ENCODE measurements around the gene INTS1.

Gene INTS1

GRCh38 chr7:1503390-1503789 is 799 bp downstream of the INTS1 start:
- in situ Hi-C loops (cut with HindIII; ENCODE audit: low pct_unique_long_range_greater_than_20kb, low sequenced_read_pairs): no loop called here

GRCh38 chr7:1502845-1503244 is 1.3 kb downstream of the INTS1 start:
- DNase-seq (ENCODE audit: low read depth in 1 of 2, low spot score in 1 of 2): no peak
- in situ Hi-C loops (cut with HindIII; ENCODE audit: low pct_unique_long_range_greater_than_20kb, low sequenced_read_pairs): no loop called here
- TF ChIP-seq JUND (IDR thresholded peaks at IDR 0.05; ENCODE audit: low read depth): no peak

More at GRCh38 chr7:1503390-1503789, 799 bp downstream of the INTS1 start:
- DNase-seq (ENCODE audit: low read depth in 1 of 2, low spot score in 1 of 2): no peak
- TF ChIP-seq JUND (IDR thresholded peaks at IDR 0.05; ENCODE audit: low read depth): no peak

GRCh38 chr7:1501487-1502270 is 2.5 kb downstream of the INTS1 start:
- no peak for DNase-seq (ENCODE audit: low read depth in 1 of 2, low spot score in 1 of 2)
- in situ Hi-C loops (cut with HindIII; ENCODE audit: low pct_unique_long_range_greater_than_20kb, low sequenced_read_pairs): no loop called here
- TF ChIP-seq JUND (IDR thresholded peaks at IDR 0.05; ENCODE audit: low read depth): no peak

DNA sequence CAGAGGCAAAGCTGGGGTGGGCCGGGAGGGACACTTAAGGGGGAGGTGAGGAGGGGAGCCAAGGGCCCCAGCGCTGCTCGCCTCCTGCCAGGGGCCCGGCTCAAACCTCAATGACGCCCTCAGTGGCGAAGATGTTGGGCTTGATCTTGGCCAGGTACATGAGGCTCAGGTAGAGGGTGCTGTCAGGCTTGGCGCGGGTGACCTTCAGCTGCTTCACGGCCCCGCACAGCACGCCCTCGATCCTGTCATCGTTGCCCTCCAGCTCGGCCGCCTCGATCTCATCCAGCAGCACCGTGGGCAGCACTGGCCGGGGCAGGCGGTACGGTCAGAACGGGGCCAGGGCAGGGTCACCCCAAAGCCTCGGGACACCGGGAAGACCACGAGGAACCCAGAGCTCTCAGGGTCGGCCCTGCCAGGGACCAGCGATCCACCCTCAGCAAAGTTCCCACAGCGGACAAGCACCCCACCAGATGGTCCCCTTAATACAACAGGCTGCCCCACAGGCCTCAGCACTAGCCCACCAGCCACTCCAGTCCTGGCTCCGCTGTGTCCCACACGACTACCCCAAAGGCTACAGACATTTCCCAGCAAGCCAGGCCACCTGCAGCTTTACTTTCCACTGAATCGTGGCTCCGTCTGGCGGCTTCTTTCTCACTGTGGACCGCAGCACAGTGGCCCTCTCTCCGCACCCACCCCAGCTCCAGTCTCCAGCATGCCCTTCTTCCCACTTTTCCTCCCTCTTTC is 4.0 kb downstream of the INTS1 start:
- no peak for DNase-seq (ENCODE audit: low read depth in 1 of 2, low spot score in 1 of 2)
- TF ChIP-seq JUND (IDR thresholded peaks at IDR 0.05; ENCODE audit: low read depth): no peak
- in situ Hi-C loops (cut with HindIII; ENCODE audit: low pct_unique_long_range_greater_than_20kb, low sequenced_read_pairs): no loop called here

DNA sequence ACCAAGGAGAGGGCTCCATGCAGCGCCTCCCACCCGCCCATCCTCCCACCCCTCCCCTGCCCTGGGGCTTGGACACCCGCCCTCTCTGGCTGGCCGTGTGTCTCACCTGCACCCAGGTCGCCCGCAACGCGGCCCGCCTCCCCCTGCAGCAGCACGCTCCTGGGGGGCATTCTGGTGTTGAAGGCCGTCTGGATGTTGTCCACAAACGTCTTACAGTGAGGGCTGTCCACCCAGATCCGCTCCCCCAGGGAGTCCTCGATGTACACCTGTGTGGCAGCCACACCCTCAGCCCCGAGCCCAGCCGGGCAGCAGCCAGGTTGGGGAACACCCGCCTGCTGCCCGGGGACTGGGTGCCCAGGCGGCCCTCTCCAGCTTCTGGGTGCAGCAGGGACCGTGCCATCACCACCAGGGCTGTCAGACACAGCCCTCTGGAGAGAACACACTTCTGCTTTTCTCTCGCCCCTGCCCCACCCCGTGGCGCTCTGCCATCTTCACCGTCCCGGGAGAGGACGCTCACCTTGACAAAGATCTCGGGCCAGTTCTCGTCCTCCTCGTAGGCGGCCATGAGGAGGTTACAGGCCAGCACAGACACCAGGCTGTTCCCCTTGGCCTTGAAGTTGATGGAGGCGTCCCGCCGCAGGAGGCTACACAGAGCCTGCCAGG is 4.7 kb downstream of the INTS1 start:
- in situ Hi-C loops (cut with HindIII; ENCODE audit: low pct_unique_long_range_greater_than_20kb, low sequenced_read_pairs): no loop called here

DNA sequence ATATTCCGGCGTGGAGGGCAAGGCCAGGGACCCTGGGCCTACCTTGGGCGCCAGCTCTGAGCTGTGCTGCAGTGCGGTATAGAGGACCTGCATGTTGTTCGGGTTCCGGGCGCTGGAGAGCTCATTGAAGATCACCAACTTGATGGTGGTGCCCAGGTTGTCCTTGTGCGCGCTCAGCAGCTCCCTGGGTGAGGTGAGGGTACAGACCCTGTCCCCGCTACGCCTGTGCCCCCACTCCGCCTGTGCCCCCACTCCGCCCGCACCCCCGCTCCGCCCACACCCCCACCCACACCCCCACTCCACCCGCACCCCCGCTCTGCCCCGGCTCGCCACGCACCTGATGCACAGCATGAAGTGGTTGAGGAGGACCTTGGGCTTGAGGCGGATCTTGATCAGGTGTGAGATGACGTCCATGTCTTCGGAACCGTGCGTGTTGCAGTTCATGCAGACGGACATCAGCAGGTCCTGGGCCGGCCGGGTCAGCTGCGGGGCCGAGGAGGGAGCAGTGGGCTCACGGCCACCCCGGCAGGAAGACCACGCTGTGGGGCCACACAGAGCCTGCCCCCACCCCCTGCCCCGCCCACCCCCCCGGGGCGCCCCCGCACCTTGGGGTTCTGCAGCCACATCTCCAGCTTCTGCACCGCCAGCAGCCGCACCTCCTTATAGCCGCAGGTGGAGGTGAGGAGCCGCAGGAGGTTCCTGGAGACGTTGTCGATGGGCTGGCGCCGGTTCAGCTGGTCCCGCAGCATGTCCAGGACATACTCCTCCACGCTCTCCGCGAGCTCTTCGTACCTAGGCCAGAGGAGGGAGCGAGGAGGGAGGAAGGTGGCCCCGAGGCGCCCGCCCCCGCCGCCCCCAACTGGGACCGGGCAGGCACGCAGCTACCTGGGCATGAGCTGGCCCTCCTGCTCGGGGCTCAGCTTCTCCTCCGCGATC is 5.6 kb downstream of the INTS1 start:
- no peak for TF ChIP-seq JUND (IDR thresholded peaks at IDR 0.05; ENCODE audit: low read depth)
- in situ Hi-C loops (cut with HindIII; ENCODE audit: low pct_unique_long_range_greater_than_20kb, low sequenced_read_pairs): no loop called here
- DNase-seq (ENCODE audit: low read depth in 1 of 2, low spot score in 1 of 2): no peak

More for the DNA sequence above, 4.7 kb downstream of the INTS1 start:
- DNase-seq (ENCODE audit: low read depth in 1 of 2, low spot score in 1 of 2): no peak
- TF ChIP-seq JUND (IDR thresholded peaks at IDR 0.05; ENCODE audit: low read depth): no peak

- no peak for TF ChIP-seq JUND (IDR thresholded peaks at IDR 0.05; ENCODE audit: low read depth)
- no peak for DNase-seq (ENCODE audit: low read depth in 1 of 2, low spot score in 1 of 2)
- in situ Hi-C loops (cut with HindIII; ENCODE audit: low pct_unique_long_range_greater_than_20kb, low sequenced_read_pairs): no loop called here
Observed at GRCh38 chr7:1497293-1497927, 6.8 kb downstream of the INTS1 start.

DNA sequence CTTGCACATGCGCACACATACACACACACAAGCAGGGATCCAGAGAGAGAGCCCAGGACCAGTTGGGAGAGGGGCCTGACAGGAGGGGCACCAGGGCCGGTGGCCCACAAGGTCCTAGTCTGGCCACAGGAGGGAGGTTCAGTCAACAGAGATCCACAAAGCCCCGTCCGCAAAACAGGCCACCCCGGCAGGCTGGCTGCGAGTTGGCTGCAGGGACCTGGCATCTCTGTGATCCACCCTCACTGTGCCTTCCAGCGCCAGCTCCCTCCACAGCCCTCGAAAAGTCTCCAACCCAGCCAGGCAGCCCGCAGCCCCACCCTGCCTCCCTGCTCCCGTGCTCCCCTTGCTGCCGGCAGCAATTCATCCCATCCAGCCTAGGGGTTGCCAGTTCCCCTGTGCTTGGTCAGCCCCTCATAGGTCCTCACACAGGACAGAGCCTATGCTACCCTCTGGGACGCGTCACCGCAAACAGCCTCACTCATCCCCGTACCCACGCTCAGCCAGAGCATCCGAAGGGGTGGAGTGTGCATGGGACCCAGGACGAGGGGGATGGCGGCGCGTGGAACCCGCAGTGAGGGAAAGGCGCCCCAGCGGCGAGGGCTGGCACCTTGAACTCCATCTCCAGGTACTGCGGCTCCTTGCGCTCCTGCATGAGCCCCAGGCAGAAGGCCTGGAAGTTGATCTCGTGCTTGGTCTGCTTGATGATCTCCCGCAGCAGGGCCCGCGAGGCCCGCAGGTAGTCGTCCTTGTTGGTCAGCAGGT is 7.5 kb downstream of the INTS1 start:
- in situ Hi-C loops (cut with HindIII; ENCODE audit: low pct_unique_long_range_greater_than_20kb, low sequenced_read_pairs): no loop called here

DNA sequence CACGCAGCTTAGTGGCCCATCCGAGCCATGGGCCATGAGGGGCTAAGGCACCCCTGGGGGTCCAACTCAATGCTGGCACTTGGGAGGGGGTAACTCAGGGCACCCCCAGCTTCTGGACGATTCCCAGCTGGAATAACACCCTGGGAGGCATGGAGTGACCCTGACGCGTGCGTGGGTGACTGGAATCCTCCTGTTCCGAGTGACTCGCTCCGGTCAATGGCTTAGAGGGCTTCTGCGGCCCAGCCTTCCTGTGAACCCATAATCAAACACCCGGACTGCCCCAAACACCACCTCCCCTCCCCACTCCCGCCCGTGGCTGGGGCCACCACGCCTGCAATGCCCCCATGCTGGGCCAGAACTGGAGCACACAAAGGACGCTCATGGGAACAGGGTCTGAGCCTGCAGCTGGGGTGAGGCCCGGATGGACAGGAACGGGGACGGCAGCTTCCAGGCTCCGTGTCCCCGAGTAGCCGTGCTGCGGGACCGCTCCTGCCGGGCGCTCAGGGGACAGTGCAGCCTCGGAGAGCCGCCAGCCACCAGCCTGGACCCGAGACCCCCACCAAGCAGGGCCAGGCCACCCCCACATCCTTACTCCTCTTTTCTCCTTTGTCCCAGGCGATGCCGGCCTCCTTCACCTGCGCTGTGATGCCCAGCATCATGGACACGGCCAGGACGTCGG is 8.5 kb downstream of the INTS1 start:
- in situ Hi-C loops (cut with HindIII; ENCODE audit: low pct_unique_long_range_greater_than_20kb, low sequenced_read_pairs): no loop called here
- no peak for TF ChIP-seq JUND (IDR thresholded peaks at IDR 0.05; ENCODE audit: low read depth)
- no peak for DNase-seq (ENCODE audit: low read depth in 1 of 2, low spot score in 1 of 2)

More for the DNA sequence above, 7.5 kb downstream of the INTS1 start:
- no peak for DNase-seq (ENCODE audit: low read depth in 1 of 2, low spot score in 1 of 2)
- TF ChIP-seq JUND (IDR thresholded peaks at IDR 0.05; ENCODE audit: low read depth): no peak

DNA sequence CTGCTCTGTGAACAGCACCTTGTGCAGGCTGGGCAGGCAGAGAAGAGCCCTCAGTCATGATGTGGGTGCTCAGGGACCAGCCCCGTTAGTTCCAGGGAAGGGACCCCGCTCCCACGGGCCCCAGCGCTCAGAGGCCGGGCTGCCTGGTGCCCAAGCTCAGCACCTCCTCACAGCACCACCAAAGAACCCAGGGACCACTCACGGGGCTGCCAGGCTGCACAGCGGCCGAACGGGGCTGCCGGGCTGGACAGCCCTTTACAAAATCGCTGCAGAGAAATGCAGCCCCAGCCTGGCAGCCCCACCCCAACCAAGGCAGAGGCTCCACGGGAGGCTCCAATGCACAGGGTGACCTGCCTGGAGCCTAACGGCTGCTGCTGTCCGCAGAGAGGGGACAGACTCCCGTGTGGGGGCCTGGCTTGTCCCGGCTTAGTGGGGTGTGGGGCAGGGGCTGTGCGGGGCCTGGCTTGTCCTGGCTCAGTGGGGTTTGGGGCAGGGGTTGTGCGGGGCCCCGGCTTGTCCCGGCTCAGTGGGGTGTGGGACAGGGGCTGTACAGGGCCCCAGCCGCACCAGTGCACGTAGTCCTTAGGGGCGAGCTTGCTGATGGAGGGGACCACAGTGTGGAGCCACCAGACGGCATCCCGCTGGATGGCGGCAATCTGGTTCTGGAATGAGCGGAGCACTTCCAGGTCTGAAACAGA is 9.2 kb downstream of the INTS1 start:
- no peak for TF ChIP-seq JUND (IDR thresholded peaks at IDR 0.05; ENCODE audit: low read depth)
- in situ Hi-C loops (cut with HindIII; ENCODE audit: low pct_unique_long_range_greater_than_20kb, low sequenced_read_pairs): no loop called here
- DNase-seq (ENCODE audit: low read depth in 1 of 2, low spot score in 1 of 2): no peak
